Measurements from ENCODE around the gene PEPD.

The PEPD gene

GRCh38 chr19:33437821-33438671 is 83.5 kb downstream of the PEPD start:
- TF ChIP-seq, protein P1, sequence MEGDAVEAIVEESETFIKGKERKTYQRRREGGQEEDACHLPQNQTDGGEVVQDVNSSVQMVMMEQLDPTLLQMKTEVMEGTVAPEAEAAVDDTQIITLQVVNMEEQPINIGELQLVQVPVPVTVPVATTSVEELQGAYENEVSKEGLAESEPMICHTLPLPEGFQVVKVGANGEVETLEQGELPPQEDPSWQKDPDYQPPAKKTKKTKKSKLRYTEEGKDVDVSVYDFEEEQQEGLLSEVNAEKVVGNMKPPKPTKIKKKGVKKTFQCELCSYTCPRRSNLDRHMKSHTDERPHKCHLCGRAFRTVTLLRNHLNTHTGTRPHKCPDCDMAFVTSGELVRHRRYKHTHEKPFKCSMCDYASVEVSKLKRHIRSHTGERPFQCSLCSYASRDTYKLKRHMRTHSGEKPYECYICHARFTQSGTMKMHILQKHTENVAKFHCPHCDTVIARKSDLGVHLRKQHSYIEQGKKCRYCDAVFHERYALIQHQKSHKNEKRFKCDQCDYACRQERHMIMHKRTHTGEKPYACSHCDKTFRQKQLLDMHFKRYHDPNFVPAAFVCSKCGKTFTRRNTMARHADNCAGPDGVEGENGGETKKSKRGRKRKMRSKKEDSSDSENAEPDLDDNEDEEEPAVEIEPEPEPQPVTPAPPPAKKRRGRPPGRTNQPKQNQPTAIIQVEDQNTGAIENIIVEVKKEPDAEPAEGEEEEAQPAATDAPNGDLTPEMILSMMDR (IDR thresholded peaks at IDR 0.05; ENCODE audit: borderline replicate concordance, insufficient read depth, low read depth, low read length), result no peak
- H3K4me3 ChIP-seq (ENCODE audit: low read depth, low read length), result no peak overlapping the region

- TF ChIP-seq, protein P1 (IDR thresholded peaks at IDR 0.05; ENCODE audit: borderline replicate concordance, insufficient read depth, low read depth, low read length), result no peak
- H3K4me3 ChIP-seq (ENCODE audit: low read depth, low read length), result no peak overlapping the region
Measured at GRCh38 chr19:33437393-33437820, 84.2 kb downstream of the PEPD start.

GRCh38 chr19:33436360-33437345 is 84.9 kb downstream of the PEPD start:
- H3K4me3 ChIP-seq (ENCODE audit: low read depth, low read length), result no peak overlapping the region
- TF ChIP-seq, protein P1 (IDR thresholded peaks at IDR 0.05; ENCODE audit: borderline replicate concordance, insufficient read depth, low read depth, low read length), result no peak

DNA sequence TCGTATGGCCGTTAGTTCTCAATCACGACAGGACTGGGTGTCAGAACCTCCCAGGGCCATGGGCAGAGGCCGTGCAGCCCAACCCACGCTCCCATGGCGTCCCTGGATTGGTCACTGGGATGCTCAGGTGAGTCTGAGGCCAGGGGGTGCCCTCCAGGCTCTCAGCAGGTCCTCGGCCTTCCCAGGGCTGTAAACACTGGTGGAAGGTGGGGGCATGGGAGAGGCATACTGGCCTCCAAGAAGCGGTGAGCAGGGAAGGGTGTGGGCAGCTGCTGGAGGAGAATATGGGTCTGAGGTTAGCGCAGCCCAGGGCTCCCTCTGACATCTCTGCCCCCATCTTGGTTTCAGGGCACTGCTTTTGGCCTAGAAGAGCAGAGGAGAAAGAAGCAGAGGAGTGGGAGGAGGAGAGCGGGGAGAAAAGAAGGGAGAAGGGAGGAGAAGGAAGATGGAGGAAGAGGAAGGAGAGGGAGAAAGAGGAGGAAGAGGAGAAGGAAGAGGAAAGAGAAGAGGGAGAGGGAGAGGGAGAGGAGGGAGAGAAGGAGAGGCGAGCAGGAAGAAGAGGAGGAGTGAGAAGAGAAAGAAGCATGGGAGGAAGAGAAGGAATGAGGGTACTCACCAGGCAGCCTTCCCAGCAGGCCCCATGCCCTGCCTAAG is 85.8 kb downstream of the PEPD start:
- no peak overlapping the region for H3K4me3 ChIP-seq (ENCODE audit: low read depth, low read length)
- TF ChIP-seq, protein P1 (IDR thresholded peaks at IDR 0.05; ENCODE audit: borderline replicate concordance, insufficient read depth, low read depth, low read length), result no peak

GRCh38 chr19:33434886-33435705 is 86.5 kb downstream of the PEPD start:
- TF ChIP-seq, protein P1 (IDR thresholded peaks at IDR 0.05; ENCODE audit: borderline replicate concordance, insufficient read depth, low read depth, low read length), result no peak
- H3K4me3 ChIP-seq (ENCODE audit: low read depth, low read length), result no peak overlapping the region

Measured in GM12875 (cell line).